IMR-90 (cell line): Measurements from ENCODE around the gene HMGA1. TPM values are rescaled to one million over a fixed set of nuclear protein-coding genes. Genes with fewer than 3 reads are reported as not detected.

Source experiments
- ATAC-seq: fragments of 200-7000 bp; cut with Tn5 transposase; 2 replicates; pipeline ENCODE4 v1.9.1; 2020; ENCODE audit warnings: low read depth, mild to moderate bottlenecking, moderate library complexity
- BruUV-seq: library from RNA; stranded (reverse); fragments of 400-500 nt; replicated peaks from 2 replicates; lab custom pipeline; 2021; lab: Mats Ljungman, UMichigan
- CTCF ChIA-PET: fragments of 300-600 bp; formaldehyde crosslinking; extraction: SDS; loops from one replicate; lab custom pipeline; 2021; ENCODE audit warnings: antibody characterized with exemption; lab: Yijun Ruan, JAX
- POLR2A ChIA-PET: fragments of 300-600 bp; sonication (Branson Sonifier 250); formaldehyde crosslinking; loops from one replicate; lab custom pipeline; 2022; ENCODE audit warnings: antibody characterized with exemption; ENCODE audit not compliant: unreplicated experiment; lab: Charles Lee
- DNase-seq: peaks from one replicate; pipeline ENCODE4 v3.0.0; 2013
- H2AFZ ChIP-seq: replicated peaks from 2 replicates; pipeline ENCODE3; 2013; ENCODE audit warnings: low read length, mild to moderate bottlenecking; ENCODE audit not compliant: poor library complexity
- H2AK5ac ChIP-seq: 2 replicates; pipeline ENCODE4 v1.6.1; 2013; ENCODE audit warnings: low read depth, low read length, inconsistent platforms
- H2AK9ac ChIP-seq: replicated peaks from 2 replicates; pipeline ENCODE3; 2013; ENCODE audit warnings: mild to moderate bottlenecking, low read depth, low read length, moderate library complexity; ENCODE audit not compliant: poor library complexity
- H2BK120ac ChIP-seq: 2 replicates; pipeline ENCODE4 v1.6.1; 2013; ENCODE audit warnings: low read depth, low read length, inconsistent platforms
- H2BK15ac ChIP-seq: 3 replicates; pipeline ENCODE4 v1.6.1; 2013; ENCODE audit warnings: low read depth, low read length, inconsistent platforms
- H2BK20ac ChIP-seq: 2 replicates; pipeline ENCODE4 v1.6.1; 2013; ENCODE audit warnings: low read depth, mild to moderate bottlenecking, inconsistent platforms, low read length, moderate library complexity
- H2BK5ac ChIP-seq: 2 replicates; pipeline ENCODE4 v1.6.1; 2013; ENCODE audit warnings: mild to moderate bottlenecking, low read depth, low read length, inconsistent platforms; ENCODE audit not compliant: poor library complexity, severe bottlenecking
- H3K14ac ChIP-seq: replicated peaks from 2 replicates; pipeline ENCODE4 v1.6.1; 2013; ENCODE audit warnings: low read depth, low read length, inconsistent platforms
- H3K18ac ChIP-seq: 2 replicates; pipeline ENCODE4 v1.6.1; 2013; ENCODE audit warnings: low read depth, low read length, control low read depth
- H3K23ac ChIP-seq: 2 replicates; pipeline ENCODE4 v1.6.1; 2013; ENCODE audit warnings: low read depth, low read length, inconsistent platforms
- H3K27ac ChIP-seq: 2 replicates; pipeline ENCODE4 v1.5.1; 2013; ENCODE audit warnings: mild to moderate bottlenecking, control low read depth, low read length; ENCODE audit not compliant: insufficient read depth
- H3K27me3 ChIP-seq: 2 replicates; pipeline ENCODE4 v1.6.1; 2013; ENCODE audit warnings: low read length; ENCODE audit not compliant: control insufficient read depth, insufficient read depth
- H3K36me3 ChIP-seq: 2 replicates; pipeline ENCODE4 v1.6.1; 2013; ENCODE audit warnings: low read length, mixed read lengths; ENCODE audit not compliant: control insufficient read depth, insufficient read depth
- H3K4ac ChIP-seq: 2 replicates; pipeline ENCODE4 v1.6.1; 2013; ENCODE audit warnings: low read depth, low read length, inconsistent platforms
- H3K4me1 ChIP-seq: 2 replicates; pipeline ENCODE4 v1.6.1; 2013; ENCODE audit warnings: low read length, mixed read lengths; ENCODE audit not compliant: control insufficient read depth, insufficient read depth
- H3K4me2 ChIP-seq: 2 replicates; pipeline ENCODE4 v1.6.1; 2013; ENCODE audit warnings: low read depth, mild to moderate bottlenecking, control low read depth, low read length, moderate library complexity
- H3K4me3 ChIP-seq: 2 replicates; pipeline ENCODE4 v1.5.1; 2013; ENCODE audit warnings: low read depth, mild to moderate bottlenecking, control low read depth, low read length, moderate library complexity; ENCODE audit not compliant: insufficient read depth
- H3K56ac ChIP-seq: 2 replicates; pipeline ENCODE4 v1.6.1; 2013; ENCODE audit warnings: low read length, inconsistent platforms; ENCODE audit not compliant: insufficient read depth; ENCODE audit errors: extremely low read depth
- H3K79me1 ChIP-seq, 2 experiments: 2 replicates each; pipeline ENCODE4 v1.6.1; 2013; ENCODE audit warnings: low read length in 2 of 2, inconsistent platforms in 1 of 2, low read depth in 1 of 2
- H3K9ac ChIP-seq: 2 replicates; pipeline ENCODE4 v1.6.1; 2013; ENCODE audit warnings: low read depth, low read length, control low read depth
- H3K9me1 ChIP-seq: 2 replicates; pipeline ENCODE4 v1.6.1; 2013; ENCODE audit warnings: low read length, inconsistent platforms; ENCODE audit not compliant: insufficient read depth
- H3K9me3 ChIP-seq: 2 replicates; pipeline ENCODE4 v1.6.1; 2013; ENCODE audit warnings: low read length; ENCODE audit not compliant: control insufficient read depth, insufficient read depth
- H4K20me1 ChIP-seq: 2 replicates; pipeline ENCODE4 v1.6.1; 2013; ENCODE audit warnings: low read length, inconsistent platforms; ENCODE audit not compliant: insufficient read depth
- H4K5ac ChIP-seq: 2 replicates; pipeline ENCODE4 v1.6.1; 2013; ENCODE audit warnings: mild to moderate bottlenecking, low read depth, low read length, control low read depth
- H4K8ac ChIP-seq, 2 experiments: 2 replicates each; pipeline ENCODE4 v1.6.1; 2013; ENCODE audit warnings: low read depth in 2 of 2, low read length in 2 of 2, control low read depth in 1 of 2, inconsistent platforms in 1 of 2
- H4K91ac ChIP-seq: 2 replicates; pipeline ENCODE4 v1.6.1; 2013; ENCODE audit warnings: low read depth, low read length, inconsistent platforms; ENCODE audit not compliant: insufficient read depth
- CHD1 ChIP-seq: IDR thresholded peaks from 2 replicates; pipeline ENCODE4 v1.6.1; 2012; ENCODE audit warnings: low read depth, low read length, improper control_type of control experiment
- FOS ChIP-seq: fragments of 150-350 bp; IDR thresholded peaks from 2 replicates; pipeline ENCODE4 v1.6.1; 2016; ENCODE audit warnings: low read depth, low read length
- MAFK ChIP-seq: IDR thresholded peaks from 2 replicates; pipeline ENCODE4 v1.6.1; 2012; ENCODE audit warnings: low read depth, low read length, improper control_type of control experiment
- MAZ ChIP-seq: IDR thresholded peaks from 2 replicates; pipeline ENCODE4 v1.6.1; 2012; ENCODE audit warnings: low read depth, mild to moderate bottlenecking, low read length, improper control_type of control experiment, moderate library complexity, borderline replicate concordance
- NFE2L2 ChIP-seq: fragments of 150-350 bp; IDR thresholded peaks from 2 replicates; pipeline ENCODE4 v1.6.1; 2016; ENCODE audit warnings: low read depth, mild to moderate bottlenecking, low read length
- POLR2A ChIP-seq: IDR thresholded peaks from 2 replicates; pipeline ENCODE4 v1.6.1; 2012; ENCODE audit warnings: mild to moderate bottlenecking, low read depth, low read length
- RAD21 ChIP-seq: IDR thresholded peaks from 2 replicates; pipeline ENCODE4 v1.6.1; 2012; ENCODE audit warnings: low read length, improper control_type of control experiment
- RCOR1 ChIP-seq: IDR thresholded peaks from 2 replicates; pipeline ENCODE4 v1.6.1; 2012; ENCODE audit warnings: mild to moderate bottlenecking, low read length, improper control_type of control experiment; ENCODE audit not compliant: insufficient replicate concordance
- WGBS, 2 experiments: methylation state at CpG; one replicate each; pipeline versions ENCODE4 v1.1.5 to v1.1.7; 2013; ENCODE audit warnings: missing lambda C conversion rate in 2 of 2; ENCODE audit not compliant: insufficient read length in 1 of 2; ENCODE audit errors: extremely low coverage in 2 of 2; 5-methylcytosine and 5-hydroxymethylcytosine counted together
- dilution Hi-C: fragments of 300-500 bp; cut with HindIII; formaldehyde crosslinking; loops from one replicate; pipeline ENCODE4 v1.14.3; 2018; ENCODE audit warnings: low sequenced_read_pairs; ENCODE audit not compliant: unreplicated experiment
- in situ Hi-C: fragments of 300-500 bp; cut with MboI; formaldehyde crosslinking; loops from 3 replicates; pipeline ENCODE4 v1.14.3; 2019; ENCODE audit warnings: low sequenced_read_pairs, inconsistent platforms, mixed read lengths
- intact Hi-C: fragments of 100-400 bp; cut with micrococcal nuclease; formaldehyde crosslinking; loops from 2 replicates; pipeline ENCODE4 v1.10.0; 2022
- polyA plus RNA-seq, 3 experiments: library from polyadenylated mRNA; depleted of rRNA; stranded (reverse); fragments of >200 nt; gene quantifications; 2 replicates each; pipeline ENCODE4 v1.2.3, GENCODE V29; 2012; ENCODE audit warnings: low replicate concordance in 1 of 3
- total RNA-seq: library from RNA; depleted of rRNA; stranded (reverse); fragments of >200 nt; gene quantifications from 2 replicates; pipeline ENCODE4 v1.2.3, GENCODE V29; 2012
- TF ChIP-seq, protein P1 (sequence below): fragments of 150-350 bp; IDR thresholded peaks from 2 replicates; pipeline ENCODE4 v1.6.1; 2016; ENCODE audit warnings: low read depth, mild to moderate bottlenecking, low read length, moderate library complexity, borderline replicate concordance
- TF ChIP-seq, protein P2 (sequence below): conservative IDR thresholded peaks from 2 replicates; pipeline ENCODE4 v1.5.1; 2012; ENCODE audit warnings: mild to moderate bottlenecking, low read depth, low read length, improper control_type of control experiment
- TF ChIP-seq, protein P3 (sequence below): fragments of 150-350 bp; IDR thresholded peaks from 2 replicates; pipeline ENCODE4 v1.6.1; 2017; ENCODE audit warnings: mild to moderate bottlenecking, antibody characterized with exemption, low read length, low read depth

Gene HMGA1
- total and polyA plus RNA-seq, 2 of the 4 experiments (the other 2 are of a cell fraction), result 101 to 589 TPM

DNA sequence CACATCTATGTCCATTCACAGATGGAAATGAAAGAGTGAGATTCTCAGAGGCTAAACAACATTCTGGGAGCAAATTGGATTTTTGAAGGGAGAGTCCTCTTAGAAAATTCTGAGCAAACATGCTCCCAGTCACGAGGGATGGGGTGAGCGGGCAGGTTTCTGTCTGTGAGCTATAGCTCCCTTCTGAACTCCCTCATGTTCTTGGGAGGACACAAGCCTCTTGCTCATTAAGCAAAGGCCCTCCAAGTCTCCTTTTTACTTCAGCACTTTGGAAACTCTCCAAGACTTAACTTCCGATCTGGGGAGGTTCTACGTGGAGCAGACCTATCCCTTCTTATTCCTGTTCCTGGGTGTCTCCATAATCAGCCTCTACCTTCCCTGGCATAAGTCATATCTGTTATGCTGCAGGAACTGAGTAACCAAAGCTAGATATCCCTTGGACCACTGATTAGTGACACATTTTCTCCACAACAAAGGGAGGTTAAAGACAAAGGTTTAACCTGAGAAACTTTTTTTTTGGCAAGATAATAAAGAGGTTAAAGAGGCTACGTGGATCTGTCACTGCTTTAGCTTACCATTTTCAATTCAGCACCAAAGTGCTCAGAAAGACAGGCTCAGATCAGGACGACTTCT, 45.1 kb downstream of the HMGA1 start:
- peaks cover 5% of the 10 kb centered on the region for H3K9me3 ChIP-seq
- H3K56ac ChIP-seq, result no peak overlapping the region
- H4K20me1 ChIP-seq, result peaks cover 4% of the 10 kb centered on the region; the same call in 1 of the 2 replicates
- no peak overlapping the region for H2BK20ac ChIP-seq
- H2BK5ac ChIP-seq, result no peak overlapping the region
- H3K27ac ChIP-seq, result no peak overlapping the region
- no CpG with 5 or more reads among the region's 6 CpGs for WGBS, 2 experiments
- no peak overlapping the region for H4K8ac ChIP-seq
- H3K4me3 ChIP-seq, result no peak overlapping the region
- H3K4me2 ChIP-seq, result no peak overlapping the region
- no peak overlapping the region for H4K91ac ChIP-seq
- H3K18ac ChIP-seq, result no peak overlapping the region
- H3K36me3 ChIP-seq, result peaks cover 6% of the 10 kb centered on the region
- TF ChIP-seq, protein P1, sequence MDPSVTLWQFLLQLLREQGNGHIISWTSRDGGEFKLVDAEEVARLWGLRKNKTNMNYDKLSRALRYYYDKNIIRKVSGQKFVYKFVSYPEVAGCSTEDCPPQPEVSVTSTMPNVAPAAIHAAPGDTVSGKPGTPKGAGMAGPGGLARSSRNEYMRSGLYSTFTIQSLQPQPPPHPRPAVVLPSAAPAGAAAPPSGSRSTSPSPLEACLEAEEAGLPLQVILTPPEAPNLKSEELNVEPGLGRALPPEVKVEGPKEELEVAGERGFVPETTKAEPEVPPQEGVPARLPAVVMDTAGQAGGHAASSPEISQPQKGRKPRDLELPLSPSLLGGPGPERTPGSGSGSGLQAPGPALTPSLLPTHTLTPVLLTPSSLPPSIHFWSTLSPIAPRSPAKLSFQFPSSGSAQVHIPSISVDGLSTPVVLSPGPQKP, result no peak
- TF ChIP-seq FOS (no peak), RCOR1 (no peak), MAZ (no peak), POLR2A (no peak), NFE2L2 (no peak), RAD21 (no peak), MAFK (no peak), CHD1 (no peak)
- TF ChIP-seq, protein P2, sequence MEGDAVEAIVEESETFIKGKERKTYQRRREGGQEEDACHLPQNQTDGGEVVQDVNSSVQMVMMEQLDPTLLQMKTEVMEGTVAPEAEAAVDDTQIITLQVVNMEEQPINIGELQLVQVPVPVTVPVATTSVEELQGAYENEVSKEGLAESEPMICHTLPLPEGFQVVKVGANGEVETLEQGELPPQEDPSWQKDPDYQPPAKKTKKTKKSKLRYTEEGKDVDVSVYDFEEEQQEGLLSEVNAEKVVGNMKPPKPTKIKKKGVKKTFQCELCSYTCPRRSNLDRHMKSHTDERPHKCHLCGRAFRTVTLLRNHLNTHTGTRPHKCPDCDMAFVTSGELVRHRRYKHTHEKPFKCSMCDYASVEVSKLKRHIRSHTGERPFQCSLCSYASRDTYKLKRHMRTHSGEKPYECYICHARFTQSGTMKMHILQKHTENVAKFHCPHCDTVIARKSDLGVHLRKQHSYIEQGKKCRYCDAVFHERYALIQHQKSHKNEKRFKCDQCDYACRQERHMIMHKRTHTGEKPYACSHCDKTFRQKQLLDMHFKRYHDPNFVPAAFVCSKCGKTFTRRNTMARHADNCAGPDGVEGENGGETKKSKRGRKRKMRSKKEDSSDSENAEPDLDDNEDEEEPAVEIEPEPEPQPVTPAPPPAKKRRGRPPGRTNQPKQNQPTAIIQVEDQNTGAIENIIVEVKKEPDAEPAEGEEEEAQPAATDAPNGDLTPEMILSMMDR, result no peak
- TF ChIP-seq, protein P3, sequence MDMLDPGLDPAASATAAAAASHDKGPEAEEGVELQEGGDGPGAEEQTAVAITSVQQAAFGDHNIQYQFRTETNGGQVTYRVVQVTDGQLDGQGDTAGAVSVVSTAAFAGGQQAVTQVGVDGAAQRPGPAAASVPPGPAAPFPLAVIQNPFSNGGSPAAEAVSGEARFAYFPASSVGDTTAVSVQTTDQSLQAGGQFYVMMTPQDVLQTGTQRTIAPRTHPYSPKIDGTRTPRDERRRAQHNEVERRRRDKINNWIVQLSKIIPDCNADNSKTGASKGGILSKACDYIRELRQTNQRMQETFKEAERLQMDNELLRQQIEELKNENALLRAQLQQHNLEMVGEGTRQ, result no peak
- H3K9me1 ChIP-seq, result peaks cover 12% of the 10 kb centered on the region; the same call in 1 of the 2 replicates
- TSS peak; percentile 2 for BruUV-seq
- no peak overlapping the region for H2BK15ac ChIP-seq
- POLR2A ChIA-PET, result no interaction called here
- H3K4ac ChIP-seq, result no peak overlapping the region
- DNase-seq (no peak), ATAC-seq (no peak)
- H3K9ac ChIP-seq, result no peak overlapping the region
- H2BK120ac ChIP-seq, result no peak overlapping the region
- H2AFZ ChIP-seq, result no peak overlapping the region
- H2AK9ac ChIP-seq, result no peak overlapping the region
- intact Hi-C loops (no loop called here), in situ Hi-C loops (no loop called here), dilution Hi-C loops (no loop called here)
- no peak overlapping the region for H2AK5ac ChIP-seq
- no peak overlapping the region for H4K5ac ChIP-seq
- H3K27me3 ChIP-seq, result no peaks in the 10 kb centered on the region
- 0 out of 4 replicates have a peak, but pooled peaks cover 0 to 4% of the 10 kb centered on the region in 2 experiments for H3K79me1 ChIP-seq
- CTCF ChIA-PET, result interaction anchor here (1.2 kb wide), 1 partner anchor 10 kb away, joined by 3 read pairs; no protein-coding TSS in a partner anchor
- H3K4me1 ChIP-seq, result peaks cover 8% of the 10 kb centered on the region
- no peak overlapping the region for H3K14ac ChIP-seq
- no peak overlapping the region for H3K23ac ChIP-seq
